Endodermal cell (in vitro differentiated cells): ENCODE results near the gene PACS1. TPM values are rescaled to one million over a fixed set of nuclear protein-coding genes. Genes with fewer than 3 reads are reported as not detected.

Experiments used
- DNase-seq: peaks from one replicate; pipeline ENCODE4 v3.0.0-alpha.2; 2017
- H3K27ac ChIP-seq: 2 replicates; pipeline ENCODE4 v1.5.1; 2013; ENCODE audit warnings: mild to moderate bottlenecking, low read depth, low read length, moderate library complexity
- H3K27me3 ChIP-seq: 2 replicates; pipeline ENCODE4 v1.6.1; 2013; ENCODE audit warnings: mild to moderate bottlenecking, low read length, moderate library complexity; ENCODE audit not compliant: insufficient read depth, control insufficient read depth, poor library complexity, severe bottlenecking
- H3K36me3 ChIP-seq: 2 replicates; pipeline ENCODE4 v1.7.0; 2013; ENCODE audit warnings: mild to moderate bottlenecking, low read length, moderate library complexity; ENCODE audit not compliant: control insufficient read depth, insufficient read depth
- H3K4me1 ChIP-seq: one replicate; pipeline ENCODE4 v1.7.0; 2013; ENCODE audit warnings: low read length; ENCODE audit not compliant: control insufficient read depth, insufficient read depth
- H3K4me3 ChIP-seq: 2 replicates; pipeline ENCODE4 v1.5.1; 2013; ENCODE audit warnings: mild to moderate bottlenecking, low read length, moderate library complexity
- H3K9ac ChIP-seq: 2 replicates; pipeline ENCODE4 v1.6.1; 2013; ENCODE audit warnings: mild to moderate bottlenecking, low read length, moderate library complexity; ENCODE audit not compliant: poor library complexity, severe bottlenecking; ENCODE audit errors: extremely low read depth
- H3K9me3 ChIP-seq: 2 replicates; pipeline ENCODE4 v1.6.1; 2013; ENCODE audit warnings: mild to moderate bottlenecking, low read length, moderate library complexity; ENCODE audit not compliant: control insufficient read depth
- H3K27ac Mint-ChIP-seq: 2 replicates; pipeline ENCODE4 v1.8.0; 2020; ENCODE audit warnings: mixed read lengths
- H3K27me3 Mint-ChIP-seq: 2 replicates; pipeline ENCODE4 v1.8.0; 2021; ENCODE audit warnings: mild to moderate bottlenecking, mixed read lengths; ENCODE audit not compliant: insufficient read depth
- H3K36me3 Mint-ChIP-seq: 2 replicates; pipeline ENCODE4 v1.8.0; 2020; ENCODE audit warnings: low read depth, mixed read lengths
- H3K4me1 Mint-ChIP-seq: 2 replicates; pipeline ENCODE4 v1.8.0; 2020; ENCODE audit warnings: mixed read lengths
- H3K4me3 Mint-ChIP-seq: 2 replicates; pipeline ENCODE4 v1.8.0; 2020; ENCODE audit warnings: mild to moderate bottlenecking, moderate library complexity, mixed read lengths
- H3K9me3 Mint-ChIP-seq: 2 replicates; pipeline ENCODE4 v1.8.0; 2020; ENCODE audit warnings: mild to moderate bottlenecking, mixed read lengths
- CTCF ChIP-seq: fragments of 200-600 bp; sonication (generic); conservative IDR thresholded peaks from 2 replicates; pipeline ENCODE4 v1.5.0; 2021; ENCODE audit warnings: antibody characterized with exemption, mild to moderate bottlenecking
- WGBS, 2 experiments: methylation state at CpG; one replicate each; pipeline versions ENCODE4 v1.1.5 to v1.1.7; 2013; ENCODE audit warnings: missing lambda C conversion rate in 2 of 2, mixed read lengths in 1 of 2; ENCODE audit not compliant: insufficient coverage in 1 of 2, insufficient read length in 1 of 2; 5-methylcytosine and 5-hydroxymethylcytosine counted together
- total RNA-seq, 2 donors: library from RNA; stranded (reverse); fragmentation: NEBNext Ultra II Directional in 1 of 2; extraction: Animal tissue kit (Norgen Biotek cat#: 25700) in 1 of 2; gene quantifications; 2 replicates in 1 of 2; 3 replicates in 1 of 2; pipeline ENCODE4 v1.2.1, GENCODE V29; 2021

Gene PACS1
- total RNA-seq, 2 donors from 2014 or later = 67.0 to 67.1 TPM

GRCh38 chr11:66277471-66278362, 207.6 kb downstream of the PACS1 start, which contains the start of gene CNIH2:
Gene CNIH2 (plus strand): TSS chr11:66278175. CDS start chr11:66278457, 282 bp downstream.
- no peak for TF ChIP-seq CTCF
- peaks cover 14% of the 10 kb centered on the region for H3K27me3 ChIP-seq
- peaks cover 30% of the 10 kb centered on the region for H3K27me3 Mint-ChIP-seq
- peak within 1 kb of the TSS; percentile 43 for H3K4me3 Mint-ChIP-seq
- WGBS, 2 experiments = 4 to 19% methylated on average over 7 to 84 of the region's 84 CpGs
- H3K27ac Mint-ChIP-seq = no peak within 1 kb of the TSS
- no peak within 1 kb of the TSS for H3K4me3 ChIP-seq
- H3K27ac ChIP-seq = peak within 1 kb of the TSS; percentile 78
- peaks cover 21% of the 10 kb centered on the region for H3K36me3 ChIP-seq
- no peaks in the 10 kb centered on the region for H3K9me3 Mint-ChIP-seq
- no peaks in the 10 kb centered on the region for H3K9me3 ChIP-seq
- H3K4me1 ChIP-seq = peaks cover 2% of the 10 kb centered on the region
- peak; percentile 83 for DNase-seq
- H3K4me1 Mint-ChIP-seq = no peaks in the 10 kb centered on the region
- H3K36me3 Mint-ChIP-seq = peaks cover 22% of the 10 kb centered on the region
- no peak within 1 kb of the TSS for H3K9ac ChIP-seq

- no peaks in the 10 kb centered on the region for H3K4me1 Mint-ChIP-seq
- WGBS, 2 experiments = 0 to 3% methylated on average over 9 to 36 of the region's 45 CpGs
- TF ChIP-seq CTCF = no peak
- Histone ChIP-seq H3K27ac (peak overlapping the region; percentile 78), H3K27me3 (peaks cover 14% of the 10 kb centered on the region), H3K9me3 (no peaks in the 10 kb centered on the region), H3K9ac (no peak overlapping the region), H3K4me3 (no peak overlapping the region), H3K4me1 (peaks cover 3% of the 10 kb centered on the region), H3K36me3 (peaks cover 13% of the 10 kb centered on the region)
- no peak for DNase-seq
- H3K27ac Mint-ChIP-seq = no peak overlapping the region
- peak overlapping the region; percentile 43 for H3K4me3 Mint-ChIP-seq
- no peaks in the 10 kb centered on the region for H3K9me3 Mint-ChIP-seq
- peaks cover 14% of the 10 kb centered on the region for H3K36me3 Mint-ChIP-seq
- H3K27me3 Mint-ChIP-seq = peaks cover 30% of the 10 kb centered on the region
Observed at GRCh38 chr11:66278363-66279091, 208.5 kb downstream of the PACS1 start.

DNA sequence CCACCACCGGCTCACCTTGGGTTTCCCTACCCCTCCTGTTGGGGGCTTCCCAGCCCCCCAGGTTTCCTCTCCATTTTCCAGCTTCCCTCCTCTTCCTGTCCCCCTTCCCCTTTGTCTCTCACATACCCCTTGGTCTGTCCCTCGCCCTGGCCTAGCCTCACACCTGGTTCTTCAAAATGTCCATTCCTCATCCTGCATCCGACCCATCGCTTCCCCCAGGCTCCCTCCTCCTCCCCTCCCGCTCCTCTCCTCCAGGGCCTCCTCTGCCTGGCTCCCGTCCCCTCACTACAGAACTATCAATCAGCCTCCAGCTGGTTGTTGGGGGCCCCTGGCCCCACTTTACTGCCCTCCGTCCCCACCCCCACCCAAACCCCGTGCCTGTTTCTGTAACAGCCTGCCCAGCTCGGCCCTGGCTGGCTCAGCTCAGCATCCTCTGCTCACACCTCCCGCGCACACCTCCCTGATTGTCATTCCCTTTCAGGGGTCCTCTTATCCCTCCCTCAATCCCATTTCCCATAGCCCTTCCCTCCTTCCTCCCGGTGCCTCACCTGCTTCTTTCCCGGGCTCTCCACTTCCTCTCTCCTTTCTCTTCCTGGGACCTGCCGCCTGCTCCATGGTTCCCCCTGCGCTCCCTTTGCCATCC, 209.1 kb downstream of the PACS1 start:
- 54 to 56% methylated on average over 10 to 15 of the region's 15 CpGs for WGBS, 2 experiments
- Histone ChIP-seq H3K36me3 (peaks cover 9% of the 10 kb centered on the region), H3K9me3 (no peaks in the 10 kb centered on the region), H3K27me3 (peaks cover 14% of the 10 kb centered on the region), H3K9ac (no peak overlapping the region), H3K27ac (peak overlapping the region; percentile 78), H3K4me1 (peaks cover 3% of the 10 kb centered on the region), H3K4me3 (no peak overlapping the region)
- no peaks in the 10 kb centered on the region for H3K4me1 Mint-ChIP-seq
- peaks cover 10% of the 10 kb centered on the region for H3K36me3 Mint-ChIP-seq
- H3K9me3 Mint-ChIP-seq = no peaks in the 10 kb centered on the region
- H3K4me3 Mint-ChIP-seq = peak overlapping the region; percentile 43
- TF ChIP-seq CTCF = no peak
- H3K27ac Mint-ChIP-seq = no peak overlapping the region
- H3K27me3 Mint-ChIP-seq = peaks cover 30% of the 10 kb centered on the region
- peak; percentile 64 for DNase-seq
